Ovary (tissue), 3 donors: ENCODE measurements around the gene USP1.

ENCODE experiments used
- POLR2A ChIP-seq: fragments of 450-650 bp; IDR thresholded peaks from one replicate; pipeline ENCODE4 v1.6.1; 2017; ENCODE audit warnings: antibody characterized with exemption, mild to moderate bottlenecking, moderate library complexity
- TF ChIP-seq, protein P1 (sequence below), 3 donors: fragments of 450-650 bp in 2 of 3; fragments of 200-600 bp in 1 of 3; IDR thresholded peaks; one replicate each; pipeline versions ENCODE4 v1.5.1 to v1.8.0; 2016 to 2022; ENCODE audit warnings: antibody characterized with exemption in 3 of 3, mild to moderate bottlenecking in 1 of 3
- donor health status: DM: no; HTN: no; CAD: no.

- TF ChIP-seq, protein P1, sequence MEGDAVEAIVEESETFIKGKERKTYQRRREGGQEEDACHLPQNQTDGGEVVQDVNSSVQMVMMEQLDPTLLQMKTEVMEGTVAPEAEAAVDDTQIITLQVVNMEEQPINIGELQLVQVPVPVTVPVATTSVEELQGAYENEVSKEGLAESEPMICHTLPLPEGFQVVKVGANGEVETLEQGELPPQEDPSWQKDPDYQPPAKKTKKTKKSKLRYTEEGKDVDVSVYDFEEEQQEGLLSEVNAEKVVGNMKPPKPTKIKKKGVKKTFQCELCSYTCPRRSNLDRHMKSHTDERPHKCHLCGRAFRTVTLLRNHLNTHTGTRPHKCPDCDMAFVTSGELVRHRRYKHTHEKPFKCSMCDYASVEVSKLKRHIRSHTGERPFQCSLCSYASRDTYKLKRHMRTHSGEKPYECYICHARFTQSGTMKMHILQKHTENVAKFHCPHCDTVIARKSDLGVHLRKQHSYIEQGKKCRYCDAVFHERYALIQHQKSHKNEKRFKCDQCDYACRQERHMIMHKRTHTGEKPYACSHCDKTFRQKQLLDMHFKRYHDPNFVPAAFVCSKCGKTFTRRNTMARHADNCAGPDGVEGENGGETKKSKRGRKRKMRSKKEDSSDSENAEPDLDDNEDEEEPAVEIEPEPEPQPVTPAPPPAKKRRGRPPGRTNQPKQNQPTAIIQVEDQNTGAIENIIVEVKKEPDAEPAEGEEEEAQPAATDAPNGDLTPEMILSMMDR (IDR thresholded peaks at IDR 0.05): no peak
- TF ChIP-seq POLR2A: no peak
Measured at GRCh38 chr1:62492521-62492920, 55.7 kb downstream of the USP1 start.
